A673 (cell line): ENCODE results near the gene BOLA1. TPM values are rescaled to one million over a fixed set of nuclear protein-coding genes. Genes with fewer than 3 reads are reported as not detected.
A peak's percentile ranks its signal among the peaks of the same experiment; 100 is the strongest.
"Not testable (repeated sequence)": the region's sequence is repeated elsewhere in the genome, so short reads cannot be mapped to it uniquely, and the experiment has no call there.

Source experiments
- BruUV-seq: library from RNA; stranded (reverse); fragments of 400-500 nt; replicated peaks from 2 replicates; lab custom pipeline; 2021; lab: Mats Ljungman, UMichigan
- CTCF ChIA-PET: fragments of 300-600 bp; sonication (Branson Sonifier 250); formaldehyde crosslinking; loops from one replicate; lab custom pipeline; 2022; ENCODE audit warnings: antibody characterized with exemption; lab: Charles Lee
- POLR2A ChIA-PET: fragments of 300-600 bp; sonication (Branson Sonifier 250); formaldehyde crosslinking; loops from one replicate; lab custom pipeline; 2022; ENCODE audit warnings: antibody characterized with exemption; ENCODE audit not compliant: low non-redundant PET; lab: Charles Lee
- DNase-seq: peaks from one replicate; pipeline ENCODE4 v3.0.0-alpha.2; 2015; ENCODE audit warnings: low spot score
- H3K27ac ChIP-seq: fragments of 200-600 bp; sonication (generic); 2 replicates; pipeline ENCODE4 v1.5.1; 2016; ENCODE audit warnings: mixed run types, low read depth, mild to moderate bottlenecking, mixed read lengths, antibody characterized with exemption, low read length; ENCODE audit not compliant: poor library complexity, severe bottlenecking
- H3K27me3 ChIP-seq: fragments of 200-600 bp; sonication (generic); replicated peaks from 2 replicates; pipeline ENCODE4 v1.6.1; 2017; ENCODE audit warnings: mixed run types, low read depth, mild to moderate bottlenecking, mixed read lengths, antibody characterized with exemption, low read length; ENCODE audit not compliant: insufficient read depth, poor library complexity
- H3K36me3 ChIP-seq: fragments of 200-600 bp; sonication (generic); 2 replicates; pipeline ENCODE4 v1.6.1; 2016; ENCODE audit warnings: mixed run types, mild to moderate bottlenecking, mixed read lengths, antibody characterized with exemption, low read length; ENCODE audit not compliant: insufficient read depth, poor library complexity, severe bottlenecking
- H3K4me1 ChIP-seq: fragments of 200-600 bp; sonication (generic); 2 replicates; pipeline ENCODE4 v1.6.1; 2017; ENCODE audit warnings: mixed run types, mild to moderate bottlenecking, mixed read lengths, antibody characterized with exemption, low read length; ENCODE audit not compliant: insufficient read depth, poor library complexity, severe bottlenecking
- H3K4me3 ChIP-seq: fragments of 200-600 bp; sonication (generic); 2 replicates; pipeline ENCODE4 v1.5.1; 2016; ENCODE audit warnings: low read depth, mixed run types, mild to moderate bottlenecking, mixed read lengths, low read length; ENCODE audit not compliant: poor library complexity, severe bottlenecking
- H3K9me3 ChIP-seq: fragments of 200-600 bp; sonication (generic); 2 replicates; pipeline ENCODE4 v1.6.1; 2016; ENCODE audit warnings: mixed run types, low read depth, mild to moderate bottlenecking, mixed read lengths, antibody characterized with exemption, low read length; ENCODE audit not compliant: poor library complexity, severe bottlenecking
- CTCF ChIP-seq: fragments of 300-800, 200-600 bp; sonication (generic); conservative IDR thresholded peaks from 2 replicates; pipeline ENCODE4 v1.5.1; 2017; ENCODE audit warnings: low read depth, mild to moderate bottlenecking, antibody characterized with exemption, low read length, moderate library complexity, mixed read lengths
- EZH2 ChIP-seq: fragments of 200-600 bp; sonication (generic); IDR thresholded peaks from 2 replicates; pipeline ENCODE4 v1.6.1; 2017; ENCODE audit warnings: borderline replicate concordance, low read depth, mild to moderate bottlenecking, mixed read lengths, antibody characterized with exemption, low read length; ENCODE audit not compliant: poor library complexity, severe bottlenecking
- intact Hi-C: fragments of 100-400 bp; cut with micrococcal nuclease; formaldehyde crosslinking; loops from one replicate; pipeline ENCODE4 v1.10.0; 2022; ENCODE audit not compliant: unreplicated experiment
- total RNA-seq: library from RNA; stranded (reverse); gene quantifications from 2 replicates; pipeline ENCODE4 v1.2.3, GENCODE V29; 2021

The BOLA1 gene
- total RNA-seq, 1 experiment from 2014 or later: 15.7 TPM

- BruUV-seq: no TSS peak
- peaks cover 25% of the 10 kb centered on the region for H3K4me1 ChIP-seq
- no peak for TF ChIP-seq CTCF
- no peak for TF ChIP-seq EZH2
- no peaks in the 10 kb centered on the region for H3K36me3 ChIP-seq
- no peak overlapping the region for H3K27ac ChIP-seq
- H3K9me3 ChIP-seq: no peaks in the 10 kb centered on the region
- no peaks in the 10 kb centered on the region for H3K27me3 ChIP-seq
- no peak for DNase-seq
- CTCF ChIA-PET: no interaction called here
- intact Hi-C loops: no loop called here
- no peak overlapping the region for H3K4me3 ChIP-seq
- POLR2A ChIA-PET: no interaction called here
Observed at GRCh38 chr1:149937759-149938158, 38.4 kb downstream of the BOLA1 start.

- Histone ChIP-seq H3K27ac (peak overlapping the region; percentile 67), H3K4me1 (peaks cover 25% of the 10 kb centered on the region), H3K4me3 (peak overlapping the region; percentile 44)
- DNase-seq, BruUV-seq, intact Hi-C loops, H3K27me3 ChIP-seq, H3K9me3 ChIP-seq, H3K36me3 ChIP-seq: not testable (repeated sequence)
- CTCF ChIA-PET: interaction anchor here (0.7 kb wide), 1 partner anchor 59 kb away, joined by 8 read pairs; no protein-coding TSS in a partner anchor
- POLR2A ChIA-PET: interaction anchor here (0.6 kb wide), 1 partner anchor 10 kb away, joined by 4 read pairs; no protein-coding TSS in a partner anchor
Observed at GRCh38 chr1:149938668-149939003, 39.3 kb downstream of the BOLA1 start.

- no peak overlapping the region for H3K4me3 ChIP-seq
- peak overlapping the region; percentile 67 for H3K27ac ChIP-seq
- CTCF ChIA-PET: no interaction called here
- TF ChIP-seq CTCF: no peak
- no peak for TF ChIP-seq EZH2
- H3K4me1 ChIP-seq: peaks cover 25% of the 10 kb centered on the region
- H3K36me3 ChIP-seq: peaks cover 8% of the 10 kb centered on the region
- H3K27me3 ChIP-seq: no peaks in the 10 kb centered on the region
- intact Hi-C loops: no loop called here
- H3K9me3 ChIP-seq: no peaks in the 10 kb centered on the region
- no peak for DNase-seq
- POLR2A ChIA-PET: no interaction called here
- no TSS peak for BruUV-seq
Observed at GRCh38 chr1:149940427-149940826, 41.1 kb downstream of the BOLA1 start.

- Histone ChIP-seq H3K4me3 (no peak overlapping the region), H3K27me3 (no peaks in the 10 kb centered on the region), H3K4me1 (peaks cover 21% of the 10 kb centered on the region), H3K36me3 (peaks cover 8% of the 10 kb centered on the region), H3K27ac (no peak overlapping the region), H3K9me3 (no peaks in the 10 kb centered on the region)
- ChIA-PET POLR2A (interaction anchor here (0.7 kb wide), 1 partner anchor 703 kb away, joined by 3 read pairs; no protein-coding TSS in a partner anchor), CTCF (interaction anchor here (0.7 to 1.1 kb wide), 3 partner anchors 43 to 245 kb away, joined by 3 to 4 read pairs (median 3); partner anchors contain the start of gene BOLA1)
- no TSS peak for BruUV-seq
- DNase-seq: peak; percentile 49
- intact Hi-C loops: no loop called here
- peak; percentile 47; the same call in 1 of the 2 replicates for TF ChIP-seq CTCF
- TF ChIP-seq EZH2: no peak
Observed at GRCh38 chr1:149942207-149942606, 42.8 kb downstream of the BOLA1 start.
